Prostate gland (tissue), 2 donors: ENCODE data around the gene GPR32.

Source experiments
- CTCF ChIP-seq, 4 experiments: fragments of 200-600 bp in 2 of 4; fragments of 450-650 bp in 2 of 4; sonication (generic) in 2 of 4; IDR thresholded peaks; 1 replicate in 3 of 4; 2 replicates in 1 of 4; pipeline ENCODE4 v1.5.1; 2016 to 2019; ENCODE audit warnings: antibody characterized with exemption in 4 of 4, mild to moderate bottlenecking in 2 of 4, moderate library complexity in 2 of 4
- POLR2AphosphoS5 ChIP-seq: sonication (generic); formaldehyde crosslinking; IDR thresholded peaks from one replicate; pipeline ENCODE4 v1.6.1; 2017; ENCODE audit warnings: antibody characterized with exemption

- TF ChIP-seq CTCF (IDR thresholded peaks at IDR 0.05): no peak
- no peak for TF ChIP-seq POLR2AphosphoS5
Measured at GRCh38 chr19:50759886-50760285, 10.4 kb upstream of the GPR32 start.
